NT2/D1 (cell line): Measurements from ENCODE around the gene ZNF408.

ENCODE experiments used
- YY1 ChIP-seq: IDR thresholded peaks from 2 replicates; pipeline ENCODE4 v1.6.1; 2011; ENCODE audit not compliant: insufficient read length, insufficient read depth
- ZNF274 ChIP-seq: IDR thresholded peaks from 2 replicates; pipeline ENCODE4 v1.6.1; 2011; ENCODE audit warnings: mild to moderate bottlenecking, low read depth, low read length

DNA sequence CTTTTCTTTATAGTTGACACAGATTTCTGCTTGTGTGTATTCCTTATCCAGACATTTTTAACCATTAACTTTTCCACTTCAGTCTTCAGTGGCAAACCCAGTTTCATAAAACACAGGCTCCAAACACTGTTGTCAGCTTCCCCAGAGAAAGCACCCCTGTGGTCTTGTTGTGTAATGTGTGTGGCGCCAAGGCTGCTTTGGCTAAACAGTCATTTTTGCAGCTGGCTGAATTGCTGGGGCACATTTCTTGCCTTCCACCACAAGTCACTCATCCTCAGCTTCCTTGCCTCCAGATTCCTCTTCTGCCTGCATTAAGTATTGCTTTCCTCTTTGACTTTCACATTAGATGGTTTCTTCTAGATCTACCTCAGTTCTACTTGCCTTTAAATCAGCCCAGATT lies 40.9 kb upstream of the ZNF408 start:
- TF ChIP-seq ZNF274 (no peak), YY1 (no peak)
